Upper lobe of left lung (tissue), 4 donors: Measurements from ENCODE around the gene KRT80.

ENCODE experiments used
- EP300 ChIP-seq, 4 donors: sonication (generic); formaldehyde crosslinking; IDR thresholded peaks; one replicate each; pipeline ENCODE4 v1.5.1; 2017; ENCODE audit warnings: antibody characterized with exemption in 4 of 4, control low read depth in 2 of 4
- POLR2A ChIP-seq, 4 donors: fragments of 450-650 bp; IDR thresholded peaks; one replicate each; pipeline ENCODE4 v1.5.1; 2016 to 2017; ENCODE audit warnings: antibody characterized with exemption in 4 of 4, mild to moderate bottlenecking in 2 of 4
- POLR2AphosphoS5 ChIP-seq, 2 donors: sonication (generic); formaldehyde crosslinking; IDR thresholded peaks; one replicate each; pipeline ENCODE4 v1.5.1; 2017; ENCODE audit warnings: antibody characterized with exemption in 2 of 2
- TF ChIP-seq, protein P1 (sequence below), 6 experiments: fragments of 450-650 bp in 4 of 6; fragments of 200-600 bp in 2 of 6; sonication (generic) in 2 of 6; IDR thresholded peaks; one replicate each; pipeline ENCODE4 v1.5.1; 2016 to 2019; ENCODE audit warnings: antibody characterized with exemption in 6 of 6

DNA sequence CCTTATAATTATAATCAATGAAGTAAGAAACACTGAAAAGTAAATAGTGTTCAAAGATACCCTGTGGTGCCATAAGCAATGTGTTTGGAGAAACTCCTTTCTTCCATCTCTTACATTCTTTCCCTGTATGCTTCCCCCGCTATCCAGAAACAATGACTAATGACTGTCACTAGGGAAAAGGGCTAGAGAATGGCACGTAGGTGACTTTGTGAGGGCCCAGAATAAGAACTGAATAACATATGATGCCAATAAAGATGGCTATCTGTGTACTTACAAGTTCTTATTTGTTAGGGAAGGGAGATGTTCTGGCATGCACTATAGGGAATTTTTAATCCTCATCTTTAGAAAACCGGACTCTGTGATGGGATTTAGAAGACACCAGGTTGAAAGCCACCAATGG lies 36.6 kb upstream of the KRT80 start:
- TF ChIP-seq POLR2A (IDR thresholded peaks at IDR 0.05) (no peak), EP300 (IDR thresholded peaks at IDR 0.05) (no peak), POLR2AphosphoS5 (IDR thresholded peaks at IDR 0.05) (no peak)
- TF ChIP-seq, protein P1, sequence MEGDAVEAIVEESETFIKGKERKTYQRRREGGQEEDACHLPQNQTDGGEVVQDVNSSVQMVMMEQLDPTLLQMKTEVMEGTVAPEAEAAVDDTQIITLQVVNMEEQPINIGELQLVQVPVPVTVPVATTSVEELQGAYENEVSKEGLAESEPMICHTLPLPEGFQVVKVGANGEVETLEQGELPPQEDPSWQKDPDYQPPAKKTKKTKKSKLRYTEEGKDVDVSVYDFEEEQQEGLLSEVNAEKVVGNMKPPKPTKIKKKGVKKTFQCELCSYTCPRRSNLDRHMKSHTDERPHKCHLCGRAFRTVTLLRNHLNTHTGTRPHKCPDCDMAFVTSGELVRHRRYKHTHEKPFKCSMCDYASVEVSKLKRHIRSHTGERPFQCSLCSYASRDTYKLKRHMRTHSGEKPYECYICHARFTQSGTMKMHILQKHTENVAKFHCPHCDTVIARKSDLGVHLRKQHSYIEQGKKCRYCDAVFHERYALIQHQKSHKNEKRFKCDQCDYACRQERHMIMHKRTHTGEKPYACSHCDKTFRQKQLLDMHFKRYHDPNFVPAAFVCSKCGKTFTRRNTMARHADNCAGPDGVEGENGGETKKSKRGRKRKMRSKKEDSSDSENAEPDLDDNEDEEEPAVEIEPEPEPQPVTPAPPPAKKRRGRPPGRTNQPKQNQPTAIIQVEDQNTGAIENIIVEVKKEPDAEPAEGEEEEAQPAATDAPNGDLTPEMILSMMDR (IDR thresholded peaks at IDR 0.05) = no peak
